HG03520 (cell line): ENCODE measurements around the gene PXDN.
"Not testable (repeated sequence)": the region's sequence is repeated elsewhere in the genome, so short reads cannot be mapped to it uniquely, and the experiment has no call there.

Source experiments
- ATAC-seq: cut with Tn5 transposase; IDR thresholded peaks from one replicate; pipeline ENCODE4 v1.9.1; 2021; ENCODE audit warnings: mild to moderate bottlenecking, moderate library complexity; ENCODE audit not compliant: unreplicated experiment

PXDN gene, protein sequence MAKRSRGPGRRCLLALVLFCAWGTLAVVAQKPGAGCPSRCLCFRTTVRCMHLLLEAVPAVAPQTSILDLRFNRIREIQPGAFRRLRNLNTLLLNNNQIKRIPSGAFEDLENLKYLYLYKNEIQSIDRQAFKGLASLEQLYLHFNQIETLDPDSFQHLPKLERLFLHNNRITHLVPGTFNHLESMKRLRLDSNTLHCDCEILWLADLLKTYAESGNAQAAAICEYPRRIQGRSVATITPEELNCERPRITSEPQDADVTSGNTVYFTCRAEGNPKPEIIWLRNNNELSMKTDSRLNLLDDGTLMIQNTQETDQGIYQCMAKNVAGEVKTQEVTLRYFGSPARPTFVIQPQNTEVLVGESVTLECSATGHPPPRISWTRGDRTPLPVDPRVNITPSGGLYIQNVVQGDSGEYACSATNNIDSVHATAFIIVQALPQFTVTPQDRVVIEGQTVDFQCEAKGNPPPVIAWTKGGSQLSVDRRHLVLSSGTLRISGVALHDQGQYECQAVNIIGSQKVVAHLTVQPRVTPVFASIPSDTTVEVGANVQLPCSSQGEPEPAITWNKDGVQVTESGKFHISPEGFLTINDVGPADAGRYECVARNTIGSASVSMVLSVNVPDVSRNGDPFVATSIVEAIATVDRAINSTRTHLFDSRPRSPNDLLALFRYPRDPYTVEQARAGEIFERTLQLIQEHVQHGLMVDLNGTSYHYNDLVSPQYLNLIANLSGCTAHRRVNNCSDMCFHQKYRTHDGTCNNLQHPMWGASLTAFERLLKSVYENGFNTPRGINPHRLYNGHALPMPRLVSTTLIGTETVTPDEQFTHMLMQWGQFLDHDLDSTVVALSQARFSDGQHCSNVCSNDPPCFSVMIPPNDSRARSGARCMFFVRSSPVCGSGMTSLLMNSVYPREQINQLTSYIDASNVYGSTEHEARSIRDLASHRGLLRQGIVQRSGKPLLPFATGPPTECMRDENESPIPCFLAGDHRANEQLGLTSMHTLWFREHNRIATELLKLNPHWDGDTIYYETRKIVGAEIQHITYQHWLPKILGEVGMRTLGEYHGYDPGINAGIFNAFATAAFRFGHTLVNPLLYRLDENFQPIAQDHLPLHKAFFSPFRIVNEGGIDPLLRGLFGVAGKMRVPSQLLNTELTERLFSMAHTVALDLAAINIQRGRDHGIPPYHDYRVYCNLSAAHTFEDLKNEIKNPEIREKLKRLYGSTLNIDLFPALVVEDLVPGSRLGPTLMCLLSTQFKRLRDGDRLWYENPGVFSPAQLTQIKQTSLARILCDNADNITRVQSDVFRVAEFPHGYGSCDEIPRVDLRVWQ (N-terminal part only)

DNA sequence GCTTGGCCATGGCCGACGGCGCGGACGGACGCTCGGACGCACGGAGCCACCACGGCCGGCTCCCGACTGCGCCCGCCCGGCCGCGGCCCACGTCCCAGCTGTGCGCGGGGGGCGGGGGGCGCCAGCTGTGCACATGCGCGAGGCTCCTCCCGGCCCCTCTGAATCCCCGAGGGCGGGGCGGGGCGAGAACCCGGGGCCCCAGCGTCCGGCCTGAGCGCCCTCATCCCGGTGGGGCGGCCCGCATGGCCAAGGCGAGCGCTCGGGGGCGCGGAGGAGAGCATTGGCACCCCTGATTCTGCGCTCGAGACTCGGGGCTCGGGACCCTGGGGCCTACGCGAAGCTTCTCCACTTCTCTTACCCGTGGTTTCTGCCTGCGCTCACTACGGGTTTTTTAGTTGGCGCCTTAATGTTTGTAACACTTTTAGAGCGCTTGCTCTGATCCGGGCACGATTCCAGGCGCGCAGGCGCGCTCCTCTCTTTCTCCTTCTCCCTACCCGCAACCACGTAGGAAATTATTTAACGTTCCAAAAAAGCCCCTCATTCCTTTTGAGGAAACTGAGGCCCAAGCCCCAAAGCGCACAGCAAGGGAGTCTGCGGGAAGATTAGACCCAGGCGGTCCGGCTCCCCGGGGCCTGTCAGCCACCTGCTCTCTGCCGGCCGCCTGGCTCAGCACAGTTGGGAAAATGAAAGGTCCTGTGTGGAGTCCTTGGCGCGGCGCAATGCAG lies at the start of gene PXDN:
PXDN (minus strand) TSS at position 70 of the 725 bp plus-strand sequence; CDS start at position 10, 60 bp downstream.
- ATAC-seq: no peak

DNA sequence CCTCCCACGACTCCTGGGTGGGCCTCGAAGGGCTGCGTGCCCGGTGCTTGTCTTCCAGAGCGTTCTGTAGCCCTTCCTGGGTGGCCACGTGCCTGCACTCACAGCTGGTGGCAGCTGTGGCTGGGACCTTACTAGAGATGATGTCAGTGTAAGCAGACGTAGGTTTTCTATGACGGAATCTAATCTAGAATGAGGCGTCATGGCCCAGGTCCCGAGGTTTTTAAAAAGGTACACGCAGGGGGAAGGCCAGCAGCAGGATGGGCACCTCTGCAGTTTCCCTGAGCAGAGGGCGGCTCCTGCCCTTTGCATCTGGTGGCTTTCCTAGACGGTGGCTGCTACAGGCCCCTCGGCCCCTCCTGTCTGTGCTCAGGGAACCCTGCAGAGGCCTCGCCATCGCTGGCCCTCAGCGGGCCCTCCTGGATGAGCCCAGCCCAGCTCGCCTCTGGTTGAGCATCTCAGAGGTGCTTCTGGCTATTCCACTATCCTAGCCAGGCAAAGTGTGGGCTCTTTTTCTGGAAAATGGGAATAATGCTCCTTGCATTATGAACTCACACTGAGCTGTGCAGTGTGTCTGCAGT lies 49.6 kb upstream of the PXDN start:
- ATAC-seq: no peak

DNA sequence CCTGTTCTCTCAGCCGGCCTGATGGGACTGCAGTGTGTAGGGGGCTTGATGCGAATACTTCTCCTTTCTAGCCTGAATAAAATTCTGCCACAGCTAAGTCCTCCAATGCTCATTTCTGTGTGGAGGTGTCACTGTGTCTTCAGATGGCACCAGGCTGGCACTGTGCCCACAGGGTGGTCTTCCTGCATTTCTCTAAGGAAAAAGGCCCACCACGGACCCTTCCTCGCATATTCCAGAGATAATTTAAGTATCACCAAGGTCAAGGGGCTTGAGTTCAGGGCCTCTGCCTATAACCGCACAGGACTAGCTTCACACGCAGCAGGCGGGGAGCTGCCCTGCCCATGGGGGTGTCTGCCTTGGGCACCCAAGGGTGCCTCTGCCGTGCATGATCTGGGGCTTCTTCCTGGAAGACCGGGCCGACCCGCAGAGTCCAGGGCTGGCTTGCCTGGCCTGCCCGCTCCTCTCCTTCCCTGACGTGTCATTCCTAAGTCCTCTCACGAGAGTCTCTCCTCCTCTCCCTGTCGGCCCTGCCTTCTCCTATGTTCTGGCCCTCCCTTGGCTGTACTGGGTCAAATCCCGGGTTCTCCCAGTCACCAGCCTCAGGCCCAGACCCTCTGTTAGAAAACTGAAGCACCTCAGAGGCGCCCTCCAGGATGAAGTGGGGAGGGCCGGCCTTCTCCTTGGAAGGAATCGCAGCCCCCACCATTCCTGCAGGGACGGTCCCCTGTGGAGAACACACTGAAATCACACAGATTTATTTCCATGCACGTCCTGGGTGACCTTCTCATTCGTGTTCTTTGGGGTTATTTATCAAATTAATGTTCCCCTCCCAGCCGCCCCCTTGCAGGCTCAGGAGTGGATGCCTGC lies 48.9 kb upstream of the PXDN start:
- ATAC-seq: no peak

DNA sequence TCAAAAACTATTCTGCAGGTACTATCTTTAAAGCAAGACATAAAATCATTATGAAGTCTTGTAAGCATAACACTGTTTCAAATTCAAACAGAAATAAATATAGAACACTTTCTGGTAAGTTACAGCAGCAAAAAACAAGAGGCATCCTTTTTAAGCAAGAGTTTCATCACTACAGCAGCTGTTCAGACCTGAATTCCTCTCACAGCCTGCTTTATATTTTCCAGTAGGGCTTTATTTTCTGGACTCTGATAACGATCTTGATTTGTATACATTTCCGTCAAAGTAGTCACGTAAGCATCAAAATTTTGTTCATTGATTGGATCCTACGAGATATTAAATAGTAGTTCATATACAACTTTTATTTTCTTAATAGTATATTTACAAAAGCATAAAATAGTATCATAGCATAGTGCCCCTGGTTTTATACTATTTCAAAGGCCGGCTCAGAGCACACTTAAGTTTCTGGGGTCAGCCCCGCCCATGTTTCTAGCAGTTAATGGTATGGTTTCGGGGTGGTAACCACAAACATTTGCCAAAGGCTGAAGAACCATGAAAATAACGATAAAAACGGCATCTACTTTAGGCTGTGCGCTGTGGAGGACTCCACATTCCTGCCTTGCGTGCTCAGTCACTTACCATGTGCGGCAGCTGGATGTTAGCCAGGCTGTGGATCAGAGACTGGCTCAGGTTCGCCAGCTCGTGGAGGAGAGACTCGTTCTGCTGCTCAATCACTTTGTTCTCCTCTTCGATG lies 47.5 kb upstream of the PXDN start:
- no peak for ATAC-seq

DNA sequence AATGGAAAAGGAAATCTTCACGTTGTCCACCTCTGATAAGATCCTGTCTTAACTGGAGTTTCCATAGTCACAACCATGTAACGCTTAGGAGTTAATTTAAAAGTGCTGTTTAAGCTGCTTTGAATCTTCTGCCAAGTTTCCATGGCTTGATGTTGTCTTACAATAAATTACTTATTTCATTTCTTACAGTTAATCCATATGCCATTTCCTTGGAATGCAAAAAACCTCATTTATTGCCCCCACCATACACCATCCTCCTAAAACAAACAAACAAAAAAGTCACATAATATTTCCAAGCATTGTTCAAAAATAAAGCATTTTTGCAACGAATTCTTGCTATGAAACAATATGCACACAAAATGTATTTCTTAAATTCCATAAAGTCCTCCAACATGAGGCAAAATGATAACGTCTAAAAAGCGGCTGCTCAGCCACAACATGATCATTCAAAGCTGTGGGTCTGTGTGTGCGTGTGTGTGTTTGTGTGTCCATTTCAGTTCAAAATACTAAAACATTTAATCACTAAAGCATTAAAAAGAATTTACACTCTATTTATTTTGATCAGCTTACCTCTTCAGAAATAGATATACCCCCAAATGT lies 46.8 kb upstream of the PXDN start:
- no peak for ATAC-seq

DNA sequence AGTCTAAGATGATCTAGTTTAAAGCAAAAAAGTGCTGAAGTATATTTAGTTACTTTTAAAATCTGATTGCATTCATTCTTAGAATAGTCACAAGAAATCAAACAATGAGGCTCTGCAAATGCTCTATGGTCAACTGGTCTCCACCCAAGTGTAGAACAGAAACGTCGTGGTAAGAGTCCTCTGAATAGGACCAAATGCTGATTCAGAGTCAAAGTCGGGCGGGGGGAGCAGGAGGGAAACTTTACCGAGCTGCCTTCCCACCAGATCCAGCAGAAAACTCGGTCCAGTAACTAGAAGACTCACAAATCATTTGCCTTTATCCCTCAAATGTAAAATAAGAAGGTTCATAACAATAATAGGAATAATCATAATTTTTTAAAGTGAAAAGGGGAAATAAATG lies 46.2 kb upstream of the PXDN start:
- no peak for ATAC-seq

DNA sequence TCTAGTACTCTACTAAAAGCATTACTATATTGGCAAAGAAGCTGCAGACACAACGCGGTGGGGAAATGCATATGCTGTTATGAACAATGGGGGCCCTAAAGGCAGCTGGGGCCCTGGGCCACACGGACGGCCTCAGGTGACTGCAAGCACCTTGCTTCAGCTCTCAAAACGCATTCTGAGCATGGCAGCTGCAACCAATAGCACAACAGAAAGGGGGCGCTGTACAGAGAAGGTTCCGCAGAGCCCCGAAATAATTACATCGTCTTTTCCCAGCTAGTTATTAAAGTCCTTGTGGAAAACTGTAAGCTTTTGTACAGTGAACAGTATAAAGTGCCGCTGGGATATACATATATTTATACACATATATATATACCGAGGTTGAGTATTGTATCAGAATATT lies 45.3 kb upstream of the PXDN start:
- no peak for ATAC-seq

DNA sequence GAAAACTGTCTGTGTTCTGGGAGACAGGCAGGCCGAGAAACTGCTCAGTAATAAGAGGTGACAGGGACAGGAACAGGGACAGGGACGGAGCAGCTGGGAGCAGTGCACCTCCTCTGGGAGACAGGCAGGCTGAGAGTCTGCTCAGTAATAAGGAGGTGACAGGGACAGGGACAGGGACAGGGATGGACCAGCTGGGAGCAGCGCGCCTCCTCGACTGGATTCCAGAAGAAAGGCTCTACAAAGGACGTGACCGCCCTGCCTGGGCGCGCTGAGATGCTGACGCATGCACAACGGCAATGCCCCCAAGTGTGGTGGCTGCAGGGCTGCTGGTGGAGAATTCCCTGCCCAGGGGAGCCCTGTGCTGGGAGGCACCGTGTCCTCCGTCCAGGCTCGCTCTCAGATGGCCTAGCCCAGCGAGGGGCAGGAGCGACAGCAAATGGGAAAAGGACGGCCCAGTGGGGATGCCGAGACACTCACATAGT lies 44.2 kb upstream of the PXDN start:
- ATAC-seq: no peak

DNA sequence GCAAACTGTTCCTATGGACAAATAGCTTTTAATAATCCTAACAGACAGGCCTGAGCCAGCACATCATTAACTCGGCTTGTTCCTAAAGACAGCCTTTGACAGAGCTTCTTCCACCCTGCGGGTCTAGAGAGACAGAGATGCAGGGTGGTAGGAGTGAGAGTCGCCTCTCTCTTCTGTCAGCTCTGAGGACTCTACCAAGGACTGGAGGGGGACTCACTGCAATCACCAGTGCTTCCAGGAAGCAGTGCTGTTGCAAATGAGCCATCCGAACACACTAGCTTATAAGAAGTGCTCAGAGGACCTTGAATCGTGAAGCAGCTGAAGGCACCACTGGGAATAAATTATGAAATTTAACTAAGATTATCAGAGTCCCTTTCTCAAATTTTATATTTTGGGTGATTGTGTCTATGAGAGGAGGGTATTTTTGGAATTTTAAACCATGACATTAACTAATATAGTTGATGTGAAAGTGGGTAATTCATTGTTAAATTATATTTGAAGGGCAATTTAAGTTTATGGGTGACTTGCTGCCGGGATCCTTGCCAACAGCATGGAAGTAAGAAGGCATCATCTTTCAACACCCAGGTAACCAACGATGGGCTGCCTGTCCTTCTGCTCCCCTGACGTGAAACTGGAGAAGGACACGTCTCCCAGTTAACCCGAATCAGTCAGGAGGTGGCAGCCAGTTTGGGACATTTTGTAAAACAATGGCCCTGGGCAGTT lies 43.6 kb upstream of the PXDN start:
- no peak for ATAC-seq

DNA sequence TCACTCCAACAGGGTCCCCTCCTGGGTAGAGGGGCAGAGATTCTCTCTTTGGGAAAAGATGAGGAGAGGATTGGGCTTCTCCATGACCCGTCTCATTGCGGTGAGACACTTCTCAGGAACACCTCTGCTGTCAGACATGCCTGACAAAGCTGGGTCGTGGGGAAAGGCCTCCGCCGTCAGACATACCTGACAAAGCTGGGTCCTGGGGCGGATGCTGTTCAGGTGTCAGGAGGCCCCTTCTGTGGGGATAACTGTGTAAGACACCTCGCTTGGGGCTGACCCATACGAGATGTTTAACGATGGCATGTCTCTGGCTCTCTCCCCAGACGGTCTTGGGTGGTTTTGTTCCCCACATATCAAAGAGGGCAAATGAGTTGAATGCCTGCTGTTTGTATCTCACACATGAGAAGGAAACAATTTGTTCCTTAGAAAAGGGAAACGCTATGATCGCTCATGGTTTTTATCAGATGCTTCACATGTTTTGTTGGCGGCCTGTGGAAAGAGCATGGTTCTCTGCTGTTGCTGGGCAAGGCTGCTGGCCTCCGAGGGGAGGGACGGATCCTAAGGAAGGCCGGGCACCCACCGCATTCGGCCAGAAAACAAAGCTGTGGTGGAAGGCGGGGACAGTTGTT lies 40.8 kb upstream of the PXDN start:
- no peak for ATAC-seq

DNA sequence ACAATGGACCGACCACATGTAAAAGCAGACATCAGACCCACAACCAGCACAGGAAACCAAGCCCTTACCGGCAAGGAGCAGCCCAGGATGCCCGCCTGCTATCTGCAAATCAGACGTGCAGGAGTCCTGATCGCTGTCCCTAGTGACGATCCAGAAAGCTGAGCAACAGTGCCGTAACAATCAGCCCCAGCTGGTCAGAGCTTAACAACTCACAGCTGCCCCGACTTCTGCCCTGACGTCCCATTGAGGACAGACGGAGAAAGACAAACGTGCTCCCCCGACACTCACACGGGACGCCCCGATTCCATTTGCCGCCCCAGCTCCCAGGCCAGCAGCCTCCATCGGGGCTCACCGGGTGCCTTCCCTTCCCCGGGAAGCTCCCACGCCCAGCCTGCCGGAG lies 39.8 kb upstream of the PXDN start:
- ATAC-seq: no peak

DNA sequence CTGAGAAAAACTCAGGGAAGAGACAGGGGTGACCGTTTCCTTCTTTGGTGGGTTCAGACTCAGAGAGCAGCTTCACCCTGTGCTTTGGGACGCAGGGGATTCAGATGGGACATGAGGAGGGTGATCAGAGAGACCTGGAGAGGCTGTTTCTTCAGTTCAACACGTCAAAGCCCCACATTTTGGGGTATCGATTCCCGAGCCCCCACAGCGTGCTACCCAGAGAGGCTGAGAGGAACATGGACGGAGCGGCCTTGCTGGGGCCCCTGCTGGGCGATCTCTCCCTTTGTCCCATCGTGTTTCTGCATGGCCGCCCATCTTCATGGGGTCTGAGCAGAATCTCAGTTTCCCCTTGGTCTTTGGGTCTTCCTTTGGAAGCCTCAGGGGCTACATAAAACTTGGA lies 38.2 kb upstream of the PXDN start:
- ATAC-seq: no peak

DNA sequence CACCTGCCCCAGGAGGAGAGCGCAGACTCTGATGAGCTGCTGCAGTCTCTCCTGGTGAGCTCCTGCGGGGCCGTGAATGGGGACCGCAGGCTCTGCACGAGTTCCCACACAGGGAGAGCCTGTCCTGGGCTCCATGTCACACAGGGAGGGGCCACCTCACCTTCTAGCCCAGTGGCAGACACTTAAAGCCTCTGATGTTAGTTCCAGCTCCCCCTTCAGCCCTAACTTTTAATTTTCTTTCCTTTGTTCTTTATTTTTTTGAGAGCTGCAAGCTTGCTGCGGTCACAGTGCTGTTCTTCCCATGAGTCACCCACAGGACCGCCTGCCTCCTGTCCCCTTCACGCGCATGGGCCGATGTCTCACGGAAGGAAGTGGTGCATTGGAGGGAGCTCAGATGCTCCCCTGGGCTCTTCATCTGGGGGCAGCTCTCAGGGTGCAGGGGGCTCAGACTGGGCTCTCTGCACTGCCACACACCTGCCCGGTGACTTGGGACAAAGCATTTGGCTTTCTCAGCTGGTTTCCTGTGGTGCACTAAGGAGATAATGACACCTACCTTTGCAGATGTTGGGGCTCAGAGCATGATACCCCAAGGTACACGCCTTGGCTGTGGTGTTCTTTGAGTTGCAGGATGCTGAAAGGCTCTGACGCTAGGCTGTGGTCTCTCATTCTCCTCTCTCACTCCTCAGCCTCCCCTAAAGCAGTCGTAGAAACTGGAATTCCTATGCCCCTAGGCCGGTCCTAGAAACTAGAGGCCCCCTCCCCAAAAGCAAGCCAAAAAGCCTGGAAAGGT lies 37.2 kb upstream of the PXDN start:
- ATAC-seq: no peak

DNA sequence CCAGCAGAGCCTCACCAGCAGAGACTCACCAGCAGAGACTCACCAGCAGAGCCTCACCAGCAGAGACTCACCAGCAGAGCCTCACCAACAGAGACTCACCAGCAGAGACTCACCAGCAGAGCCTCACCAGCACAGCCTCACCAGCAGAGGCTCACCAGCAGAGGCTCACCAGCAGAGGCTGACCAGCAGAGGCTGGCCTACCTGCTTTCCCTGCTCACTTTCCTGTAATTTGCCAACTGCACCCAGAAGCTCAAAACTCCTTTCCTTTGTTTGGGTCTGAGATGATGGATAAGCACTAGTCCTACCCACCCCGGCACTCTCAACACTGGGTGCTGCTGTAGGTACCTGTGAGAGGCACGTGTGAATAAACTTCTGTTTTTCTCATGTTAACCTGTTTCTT lies 36.4 kb upstream of the PXDN start:
- no peak for ATAC-seq

DNA sequence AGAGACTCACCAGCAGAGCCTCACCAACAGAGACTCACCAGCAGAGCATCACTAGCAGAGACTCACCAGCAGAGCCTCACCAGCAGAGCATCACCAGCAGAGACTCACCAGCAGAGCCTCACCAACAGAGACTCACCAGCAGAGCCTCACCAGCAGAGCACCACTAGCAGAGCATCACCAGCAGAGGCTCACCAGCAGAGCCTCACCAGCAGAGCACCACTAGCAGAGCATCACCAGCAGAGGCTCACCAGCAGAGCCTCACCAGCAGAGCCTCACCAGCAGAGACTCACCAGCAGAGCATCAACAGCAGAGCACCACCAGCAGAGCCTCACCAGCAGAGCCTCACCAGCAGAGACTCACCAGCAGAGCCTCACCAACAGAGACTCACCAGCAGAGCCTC lies 35.7 kb upstream of the PXDN start:
- ATAC-seq: not testable (repeated sequence)

DNA sequence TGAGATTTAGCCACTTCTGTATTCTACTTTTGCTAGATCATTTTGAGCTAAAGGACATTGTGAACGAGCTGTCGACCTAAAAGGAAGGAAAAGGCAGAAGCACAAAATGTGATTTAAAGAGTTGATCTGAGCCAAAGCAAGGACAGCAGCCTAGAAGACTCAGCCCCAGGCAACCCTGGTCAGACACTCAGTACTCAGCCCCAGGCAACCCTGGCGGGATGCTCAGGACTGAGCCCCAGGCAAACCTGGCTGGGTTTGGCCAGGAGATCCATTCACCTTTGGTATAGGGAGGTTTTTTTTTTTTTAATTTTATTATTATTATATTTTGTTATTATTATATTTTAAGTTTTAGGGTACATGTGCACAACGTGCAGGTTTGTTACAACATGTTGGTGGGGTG lies 34.3 kb upstream of the PXDN start:
- ATAC-seq: no peak
